ENCODE data around the gene IPO7.

DNA sequence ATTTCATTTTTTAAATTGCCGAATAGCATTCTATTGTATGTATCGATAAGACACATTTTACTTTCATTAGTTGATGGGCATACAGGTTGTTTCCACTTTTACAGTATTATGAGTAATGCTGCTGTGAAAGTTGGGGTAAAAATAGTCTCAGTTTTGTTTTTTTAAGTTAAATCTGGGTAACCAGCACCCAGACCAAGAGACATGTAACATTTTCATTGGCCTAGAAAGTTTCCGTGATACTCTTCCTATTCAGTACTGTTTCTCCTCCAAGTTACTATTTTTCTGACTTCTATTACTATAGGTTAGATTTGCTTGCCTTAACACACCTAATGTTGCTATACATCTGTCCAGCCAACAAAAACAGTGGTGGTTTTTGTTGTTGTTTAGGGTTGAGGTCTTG is 12.3 kb downstream of the IPO7 start:
- no peak for TF ChIP-seq POLR2A (IDR thresholded peaks at IDR 0.05; ENCODE audit: low read length)
- TF ChIP-seq GATA1 (IDR thresholded peaks at IDR 0.05; ENCODE audit: low read depth, low read length) = no peak

All from erythroblast (primary cell).